Measurements from ENCODE around the gene ARHGAP42.
A peak's percentile ranks its signal among the peaks of the same experiment; 100 is the strongest.

Gene ARHGAP42

DNA sequence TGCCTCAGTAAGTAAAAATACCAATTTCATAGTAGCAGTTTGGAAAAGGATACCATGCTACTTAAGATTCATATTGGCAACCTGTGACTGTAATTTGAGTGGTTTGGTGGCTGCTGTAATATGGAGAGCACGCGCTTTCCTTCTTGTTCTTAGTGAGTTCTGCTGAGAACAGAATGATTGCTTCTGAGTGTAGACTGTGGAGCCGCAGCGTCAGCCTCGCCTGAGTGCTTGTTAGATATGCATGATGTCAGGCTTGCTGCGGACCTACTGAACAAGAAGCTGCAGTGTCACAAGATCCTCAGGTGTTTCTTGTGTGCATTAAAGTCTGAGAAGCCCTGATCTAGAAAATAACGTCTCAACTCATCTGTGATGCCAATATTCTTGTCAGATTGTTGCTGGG lies 143.2 kb downstream of the ARHGAP42 start:
- DNase-seq: peak in 10 of 58 donors; percentile 0 to 21 (median 10)

DNA sequence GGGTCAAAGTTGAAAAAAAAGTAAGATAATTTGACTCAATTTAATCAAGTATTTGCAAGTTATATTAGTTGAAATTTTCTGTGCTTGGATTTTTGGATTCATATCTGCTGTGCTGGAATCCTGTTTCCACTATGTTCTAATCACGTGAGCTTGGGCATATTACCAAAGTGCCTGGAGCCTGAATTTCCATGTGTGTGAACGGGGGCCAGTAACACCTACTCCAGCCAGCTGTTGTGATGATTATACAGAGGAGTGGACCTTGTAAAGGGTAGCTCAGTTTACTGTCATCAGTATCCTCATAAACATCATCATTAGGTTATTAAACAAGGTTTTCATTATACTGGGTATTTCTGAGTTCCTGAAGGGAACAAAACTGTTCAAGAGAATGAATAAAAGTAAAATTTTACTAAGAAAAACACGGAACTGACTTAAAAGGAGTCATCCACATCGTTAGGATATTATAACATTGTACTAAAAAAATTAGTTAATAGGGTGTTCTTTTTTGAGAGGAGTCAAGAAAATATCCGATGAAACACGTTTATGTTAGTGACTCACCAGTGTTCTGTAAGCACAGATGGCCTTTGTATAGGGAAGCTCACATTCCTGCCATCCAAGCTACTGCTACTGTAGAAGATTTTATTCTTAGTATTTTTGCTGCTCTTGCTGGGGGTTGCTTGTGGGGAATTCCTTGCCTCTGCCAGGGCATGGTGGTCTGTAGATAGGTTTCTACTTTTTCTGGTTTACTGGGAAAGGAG lies 144.1 kb downstream of the ARHGAP42 start:
- DNase-seq: no peak

DNA sequence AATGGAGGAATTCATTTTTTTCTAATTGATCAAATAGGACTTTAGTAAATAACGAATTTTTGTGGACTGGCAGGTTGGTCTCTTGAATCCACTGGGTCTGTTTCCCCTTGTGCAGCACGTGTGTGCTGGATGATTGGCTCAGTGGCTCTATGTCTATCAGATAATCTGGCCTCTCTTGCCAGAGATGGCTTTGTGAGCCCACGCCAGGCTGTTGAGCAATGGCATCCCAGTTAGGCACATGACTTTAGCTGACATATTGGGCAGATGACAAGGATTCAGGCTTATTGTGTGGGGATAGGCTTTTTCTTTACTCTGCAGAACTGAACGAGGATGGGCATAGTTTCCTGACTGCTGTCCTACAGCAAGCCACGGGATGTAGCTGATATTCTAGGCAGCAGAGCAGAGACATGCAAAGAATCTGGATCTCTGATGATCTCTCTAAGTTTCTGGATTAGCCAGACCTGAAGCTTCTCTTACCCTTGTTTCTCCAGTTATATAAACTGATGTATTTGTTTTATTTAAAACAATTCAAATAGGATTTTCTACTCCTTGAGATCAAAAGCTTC lies 144.9 kb downstream of the ARHGAP42 start:
- no peak for DNase-seq

DNA sequence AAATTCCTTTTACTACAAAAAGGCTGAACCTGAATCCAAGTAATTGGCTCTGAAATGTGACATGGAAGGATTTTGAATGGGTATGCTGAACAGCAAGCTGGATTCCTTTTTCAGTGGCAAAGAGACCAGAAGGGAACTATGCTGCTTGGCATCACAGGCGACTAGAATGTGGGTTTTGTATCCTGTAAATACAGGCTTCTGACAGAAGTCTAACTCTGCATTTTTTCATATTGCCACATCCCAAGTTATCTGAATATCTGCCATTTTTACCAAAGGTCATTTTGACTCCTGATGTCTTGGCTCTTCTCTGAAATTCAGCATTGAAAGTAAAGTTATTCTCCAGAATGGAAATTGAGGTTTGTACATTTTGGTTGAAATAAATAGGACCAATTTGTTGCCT lies 145.7 kb downstream of the ARHGAP42 start:
- DNase-seq: no peak

DNA sequence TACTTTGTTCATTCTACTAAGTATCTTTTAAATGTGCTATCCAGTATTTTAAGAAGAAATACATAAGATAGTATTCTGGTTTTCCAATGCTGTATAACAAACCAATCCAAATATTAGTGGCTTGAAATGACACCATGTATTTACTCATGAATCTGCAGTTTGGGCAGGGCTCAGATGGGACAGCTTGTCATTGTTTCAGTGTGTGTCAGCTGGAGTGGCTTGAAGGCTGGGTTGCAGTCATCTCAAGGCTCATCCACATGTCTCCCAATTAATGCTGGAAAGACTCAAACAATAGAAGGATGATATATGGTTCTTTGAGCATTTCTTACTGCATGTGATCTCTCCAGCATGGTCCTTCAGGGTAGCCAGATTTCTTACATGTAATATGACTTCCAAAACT lies 146.2 kb downstream of the ARHGAP42 start:
- no peak for DNase-seq

DNA sequence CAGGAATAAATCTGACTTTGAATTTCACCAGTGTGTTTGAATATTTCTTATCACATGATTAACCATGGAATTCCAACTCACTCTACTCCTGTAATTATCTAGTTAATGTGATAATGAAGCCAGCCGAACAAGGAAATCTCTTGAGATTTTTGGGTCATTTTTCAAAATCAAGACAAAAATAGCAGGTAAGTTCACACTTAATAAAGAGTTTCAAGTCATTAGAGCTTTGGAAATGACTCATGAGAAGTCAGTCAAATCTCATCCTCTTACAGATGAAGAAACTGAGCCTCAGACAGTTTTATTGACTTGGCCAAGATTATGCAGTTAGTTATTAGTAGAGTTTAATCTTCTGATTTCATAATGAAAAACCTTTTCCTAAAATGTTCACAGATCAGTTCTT lies 148.8 kb downstream of the ARHGAP42 start:
- no peak for DNase-seq

DNA sequence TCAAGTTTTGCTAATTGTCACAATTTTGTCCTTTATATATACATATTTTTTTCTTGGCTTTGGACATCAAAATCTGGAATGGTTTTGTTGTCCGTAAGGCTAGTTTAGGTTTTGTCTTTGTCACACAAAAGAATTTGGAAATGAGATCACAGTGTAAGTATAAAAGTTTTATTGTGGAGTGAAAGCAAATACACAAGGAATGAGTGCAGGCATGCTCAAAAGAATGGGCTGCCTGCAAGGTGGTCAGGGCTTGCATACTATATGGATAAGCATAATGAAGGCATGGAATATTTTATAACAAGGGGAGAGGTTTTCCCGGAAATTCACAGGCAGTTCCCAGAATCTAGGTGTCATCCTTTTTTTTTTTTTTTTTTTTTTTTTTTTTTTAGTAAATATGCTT lies 150.2 kb downstream of the ARHGAP42 start:
- no peak for DNase-seq

DNA sequence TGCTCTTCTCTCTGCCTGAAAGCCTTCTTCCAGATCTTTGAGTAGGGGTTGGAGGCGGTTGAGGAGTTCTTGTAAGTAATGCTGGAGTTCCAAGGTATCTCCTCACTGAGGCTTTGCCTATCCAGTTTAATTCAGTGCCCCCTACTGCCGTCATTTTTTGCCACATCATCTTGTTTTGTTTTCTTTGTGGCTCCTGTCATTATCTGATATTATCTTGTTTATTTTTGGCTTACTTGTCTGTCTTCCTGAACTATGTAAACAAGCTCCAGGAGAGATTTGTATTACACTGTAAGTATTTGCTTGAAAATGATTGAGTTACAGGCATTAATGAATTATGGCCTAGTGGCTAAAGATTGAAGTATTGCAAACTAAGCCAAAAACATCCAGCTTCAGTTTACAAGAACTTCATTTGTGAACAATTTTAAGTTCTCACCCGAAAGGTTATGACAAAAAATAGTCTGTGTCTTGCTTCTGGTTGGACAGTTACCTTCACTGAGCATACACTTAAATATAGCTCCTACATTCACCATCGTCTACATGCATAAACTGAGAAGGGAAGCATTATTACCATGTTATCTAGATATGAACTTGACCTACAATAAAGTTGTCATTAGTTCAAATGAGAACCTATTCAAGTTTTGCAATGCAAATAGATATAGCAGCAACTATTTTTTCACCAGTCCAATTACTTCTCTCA lies 154.8 kb downstream of the ARHGAP42 start:
- DNase-seq: no peak

DNA sequence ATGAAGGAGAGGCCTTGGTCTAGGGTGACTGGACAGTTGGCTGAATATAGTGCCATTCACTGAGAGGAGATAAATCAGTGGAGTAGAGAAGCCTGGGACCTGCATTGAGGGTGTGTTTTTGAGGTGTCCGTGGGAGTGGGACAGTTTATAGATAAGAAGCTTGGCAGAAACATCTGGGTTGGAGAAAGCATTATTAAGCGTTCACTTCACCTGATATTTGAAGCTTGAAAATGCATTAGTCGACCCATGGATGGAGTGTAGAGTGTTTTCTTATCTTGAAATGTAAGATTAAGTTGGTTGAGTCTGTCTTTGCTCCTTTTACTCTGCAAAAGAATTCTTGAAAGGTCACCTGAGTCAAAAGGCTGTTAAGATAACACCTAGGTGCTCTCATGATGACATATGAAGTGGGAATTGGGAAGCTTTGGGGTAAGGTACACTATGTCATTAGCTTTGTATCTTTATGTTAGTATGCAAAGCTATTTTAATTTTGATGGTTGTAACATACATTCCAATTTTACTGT lies 160.7 kb downstream of the ARHGAP42 start:
- no peak for DNase-seq

DNA sequence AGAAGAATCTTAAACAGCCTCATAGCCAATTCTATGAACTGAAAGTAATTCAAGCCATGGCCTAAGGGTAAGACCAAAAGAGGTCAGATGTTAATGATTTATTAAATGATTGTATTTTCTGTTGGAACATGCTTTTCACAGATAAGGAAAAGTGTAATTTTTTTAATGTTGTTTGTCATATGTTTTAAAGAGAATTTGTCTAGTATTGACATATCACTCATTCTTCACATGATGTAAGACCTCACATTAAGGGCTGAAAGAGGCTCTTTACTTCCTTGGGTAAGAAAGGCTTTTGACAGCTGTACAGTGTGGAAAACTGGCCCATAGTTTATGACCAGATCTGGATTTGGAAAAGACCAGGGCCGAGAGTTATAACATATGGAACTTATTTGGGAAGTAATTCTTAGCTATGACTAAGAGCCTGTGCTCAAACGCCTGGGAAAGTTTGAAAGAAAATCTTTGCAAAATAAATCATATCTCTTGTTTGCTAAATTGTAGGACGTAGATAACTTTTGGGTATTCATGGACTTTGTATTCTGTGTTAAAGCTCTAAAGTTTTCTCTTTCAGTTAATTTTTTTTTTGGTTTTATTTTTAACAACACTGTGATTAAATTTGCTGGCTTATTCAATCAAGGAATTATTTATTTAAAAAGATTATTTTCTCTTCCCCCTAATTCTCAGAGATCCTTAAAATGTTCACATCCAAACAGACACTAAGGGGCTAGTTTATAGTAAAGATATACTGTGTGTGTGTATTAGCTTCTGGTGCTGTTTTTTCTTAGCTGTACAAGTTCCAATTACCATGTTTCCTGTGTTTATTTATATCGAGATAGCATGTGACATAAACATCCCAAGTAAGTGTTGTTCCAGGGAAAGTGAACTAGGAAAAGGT lies 162.2 kb downstream of the ARHGAP42 start:
- no peak for DNase-seq

DNA sequence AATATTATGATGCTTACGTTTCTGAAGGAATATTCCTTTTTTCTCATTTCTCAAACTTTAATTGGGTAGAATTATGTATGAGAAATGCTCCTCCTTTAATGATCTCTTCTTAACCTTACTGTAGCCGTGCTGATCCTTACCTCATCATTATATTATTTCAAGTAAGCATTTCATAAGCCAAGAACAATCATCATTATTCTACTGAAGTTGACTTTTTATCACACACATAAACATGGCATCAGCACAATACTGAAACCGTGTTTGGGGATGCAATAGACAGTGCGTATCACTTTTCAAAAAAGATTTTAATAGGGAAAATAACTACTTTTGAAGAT lies 162.8 kb downstream of the ARHGAP42 start:
- DNase-seq: no peak

DNA sequence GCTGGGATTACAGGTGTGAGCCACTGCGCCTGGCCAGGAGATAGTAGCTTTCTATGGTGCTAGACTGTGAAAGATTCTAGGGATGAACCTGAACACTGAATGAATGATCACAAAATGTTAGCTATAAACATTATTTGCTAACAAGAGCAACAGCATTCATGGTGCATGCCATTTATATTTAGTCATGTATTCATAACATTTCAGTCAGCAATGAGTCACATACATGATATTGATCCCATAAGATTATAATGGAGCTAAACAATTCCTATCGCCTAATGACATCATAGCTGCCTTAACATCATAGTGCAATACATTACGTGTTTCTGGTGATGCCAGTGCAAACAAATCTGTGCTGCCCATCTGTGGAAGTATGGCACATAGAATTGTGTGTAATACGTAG lies 164.1 kb downstream of the ARHGAP42 start:
- no peak for DNase-seq

DNA sequence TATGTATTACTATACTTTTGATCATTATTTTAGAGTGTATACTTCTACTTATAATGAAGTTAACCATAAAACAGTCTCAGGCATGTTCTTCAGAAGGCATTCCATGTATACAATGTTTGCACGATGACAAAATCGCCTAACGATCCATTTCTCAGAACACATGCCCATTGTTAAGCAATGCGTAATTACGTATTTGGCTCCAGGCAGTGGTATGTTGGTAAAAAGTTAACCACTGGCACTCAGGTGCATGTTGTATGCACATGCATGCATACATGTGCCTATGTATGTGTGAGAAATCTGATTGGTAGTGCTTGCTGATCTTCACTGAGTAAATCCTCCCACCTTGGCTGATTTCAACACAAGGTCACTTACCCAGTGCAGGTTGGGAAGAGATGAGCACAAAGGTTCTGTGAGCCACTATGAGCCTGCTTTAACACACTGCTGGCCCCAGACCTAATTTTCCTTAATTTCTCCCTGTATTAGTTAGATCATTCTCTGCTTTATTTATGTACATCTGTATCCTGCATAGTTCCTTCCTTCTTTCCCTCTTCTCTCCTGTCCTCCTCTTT lies 164.6 kb downstream of the ARHGAP42 start:
- no peak for DNase-seq

DNA sequence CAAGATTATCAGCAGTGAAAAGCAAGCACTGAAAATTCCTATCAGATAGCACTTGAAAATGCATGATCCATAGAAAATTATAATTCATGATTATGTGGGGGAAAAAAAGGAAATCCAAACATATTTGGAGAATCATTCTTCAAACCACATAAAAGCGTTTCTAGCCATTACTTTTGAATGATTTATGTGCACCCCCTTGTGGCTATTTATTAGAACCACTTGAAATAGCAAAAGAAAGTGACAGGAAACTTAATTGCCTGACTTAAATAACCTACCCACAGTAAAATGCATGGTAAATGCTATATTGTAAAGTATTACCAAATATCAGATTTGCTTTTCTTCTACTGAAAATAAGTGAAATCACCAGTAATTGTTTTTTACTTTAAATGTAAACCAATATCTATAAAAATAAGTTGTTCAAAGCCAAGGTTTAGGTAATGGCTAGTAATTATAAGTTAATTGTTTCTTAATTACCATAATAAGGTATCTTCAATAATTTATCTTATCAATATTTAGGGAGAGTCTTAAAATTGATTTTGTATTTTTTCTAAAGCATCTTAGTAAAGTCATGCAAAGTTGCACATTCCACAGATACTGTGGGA lies 168.5 kb downstream of the ARHGAP42 start:
- no peak for DNase-seq

DNA sequence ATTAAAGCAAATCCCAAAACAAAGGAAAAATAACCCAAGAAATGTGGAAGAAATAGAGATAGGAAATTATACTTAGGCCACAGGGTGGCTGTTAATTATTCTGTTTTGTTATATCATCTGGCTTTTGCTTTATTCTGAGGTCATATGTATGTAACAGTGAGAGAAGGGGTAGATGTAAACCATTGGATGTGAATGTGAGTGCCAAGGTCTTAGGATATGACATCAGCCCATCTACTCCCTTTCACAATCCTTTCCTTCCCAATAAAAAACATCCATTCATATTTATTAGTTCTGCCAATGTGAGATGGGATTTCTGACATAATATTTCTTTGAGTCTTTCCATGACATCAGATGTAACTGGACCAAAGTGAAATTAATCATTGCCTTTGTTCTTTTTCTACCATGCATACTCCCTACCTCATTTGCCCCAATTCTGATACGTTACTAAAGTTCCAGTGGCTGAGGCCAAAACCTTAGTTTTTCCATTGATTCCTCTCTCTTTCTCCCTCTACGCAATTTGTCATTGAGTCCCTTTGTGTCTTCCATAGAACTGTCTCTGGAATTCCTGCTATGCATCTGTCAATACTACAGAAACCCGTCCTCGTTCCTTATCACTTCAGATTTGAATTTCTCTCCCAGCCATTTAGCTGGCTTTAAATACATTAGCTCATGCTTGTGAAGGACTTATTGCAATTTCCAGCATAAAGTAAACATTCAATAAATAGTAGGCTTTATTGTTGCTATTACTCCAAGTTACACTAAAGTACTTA lies 170.3 kb downstream of the ARHGAP42 start:
- no peak for DNase-seq

DNA sequence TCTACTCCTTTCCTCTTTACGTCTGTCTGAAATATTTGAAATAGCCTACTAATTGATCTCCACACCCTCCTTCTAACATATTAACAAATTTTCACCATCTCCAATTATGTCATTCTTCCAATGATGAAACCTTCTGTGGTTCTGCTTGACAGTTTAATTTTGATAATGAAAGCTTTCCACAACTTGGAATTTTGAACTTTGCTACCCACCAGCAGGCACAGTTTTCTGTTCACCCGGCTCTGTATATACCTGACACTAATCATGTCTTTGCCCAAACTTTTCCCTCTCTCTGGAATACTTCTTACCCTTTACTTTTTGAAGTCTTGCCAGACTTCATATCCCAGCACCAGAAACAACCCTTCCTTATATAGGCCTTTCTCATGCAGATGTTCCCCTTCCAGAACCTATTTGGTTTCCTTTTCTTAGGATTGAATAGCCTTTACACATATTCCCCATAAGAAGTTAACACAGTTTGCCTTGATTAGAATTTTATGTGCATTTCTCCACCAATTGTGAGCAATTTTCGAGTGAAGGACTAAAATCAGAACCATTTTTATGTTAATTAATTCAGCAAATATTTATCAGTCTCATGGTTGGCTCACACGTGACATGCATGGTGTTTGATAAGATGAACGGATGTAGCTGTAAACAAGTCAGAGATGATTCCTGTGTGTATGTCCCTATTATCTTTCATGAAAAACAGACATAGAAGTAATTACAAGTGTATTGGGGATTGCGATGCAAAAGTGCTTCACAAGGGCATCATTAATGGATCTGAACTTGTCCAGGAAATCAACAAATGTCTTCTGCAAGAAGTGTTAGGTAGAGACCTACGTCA lies 173.4 kb downstream of the ARHGAP42 start:
- DNase-seq: no peak

DNA sequence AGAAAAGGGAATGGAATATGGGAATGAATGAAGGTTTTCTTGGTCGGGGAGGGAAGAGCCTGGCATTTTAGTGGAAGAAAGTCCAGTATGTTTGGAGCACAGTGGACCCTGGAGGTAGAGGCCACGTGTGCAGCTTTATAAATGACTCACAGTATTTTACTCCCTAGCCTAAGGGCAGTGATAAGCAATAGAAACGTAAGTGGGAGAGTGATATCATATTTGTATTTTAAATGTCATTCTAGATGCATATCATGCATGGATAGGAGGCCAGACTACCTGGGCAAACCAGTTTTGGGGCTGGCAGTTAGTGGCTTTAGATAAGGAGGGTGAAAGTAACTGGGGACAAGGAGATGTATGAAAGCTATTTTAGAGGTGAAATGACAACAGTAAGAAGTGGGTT lies 174.1 kb downstream of the ARHGAP42 start:
- DNase-seq: no peak

DNA sequence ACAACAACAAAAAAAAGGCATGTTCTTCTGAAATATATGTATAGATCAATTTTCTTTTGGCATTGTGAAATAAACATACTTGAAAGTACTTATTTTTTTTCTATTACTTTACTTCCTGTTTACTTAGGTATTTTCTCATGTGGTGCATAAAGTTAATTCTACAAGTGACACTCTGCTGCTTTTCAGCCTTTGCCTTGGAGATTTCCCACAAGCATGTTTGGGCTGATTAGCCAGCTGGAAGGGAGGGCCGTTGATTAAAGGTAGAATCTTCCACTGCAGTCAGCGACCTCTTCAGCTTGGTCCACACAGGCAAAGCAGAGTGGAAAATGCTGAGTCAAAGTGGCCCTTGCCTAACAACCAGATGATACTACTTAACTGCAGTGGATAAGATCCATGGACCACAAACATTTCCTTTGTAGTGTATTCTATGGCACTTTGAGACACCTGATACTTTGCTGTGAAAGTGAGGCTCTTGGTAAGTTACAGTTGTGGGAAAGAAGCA lies 176.0 kb downstream of the ARHGAP42 start:
- DNase-seq: no peak

All from anterior cingulate cortex (tissue), 58 donors.